ENCODE data around the gene NDUFB8. TPM values are rescaled to one million over a fixed set of nuclear protein-coding genes. Genes with fewer than 3 reads are reported as not detected.

The NDUFB8 gene
- total RNA-seq, 1 experiment from 2014 or later, result 297 TPM

GRCh38 chr10:100515612-100516011 lies 14.1 kb downstream of the NDUFB8 start:
- H3K4me1 ChIP-seq (ENCODE audit: insufficient read depth, low read length, poor library complexity, severe bottlenecking), result peaks cover 7% of the 10 kb centered on the region
- no peaks in the 10 kb centered on the region for H3K27me3 ChIP-seq (replicated peaks; ENCODE audit: insufficient read depth, low read depth, low read length, poor library complexity)
- H3K9me3 ChIP-seq (ENCODE audit: low read depth, low read length, poor library complexity, severe bottlenecking), result no peaks in the 10 kb centered on the region
- ChIA-PET CTCF (no interaction called here), POLR2A (ENCODE audit: low non-redundant PET) (no interaction called here)
- no peak for DNase-seq (ENCODE audit: low spot score)
- no peaks in the 10 kb centered on the region for H3K36me3 ChIP-seq (ENCODE audit: insufficient read depth, low read length, poor library complexity, severe bottlenecking)
- H3K27ac ChIP-seq (ENCODE audit: low read depth, low read length, poor library complexity, severe bottlenecking), result no peak overlapping the region
- BruUV-seq (replicated peaks), result no TSS peak
- H3K4me3 ChIP-seq (ENCODE audit: low read depth, low read length, poor library complexity, severe bottlenecking), result no peak overlapping the region
- TF ChIP-seq EZH2 (IDR thresholded peaks at IDR 0.05; ENCODE audit: borderline replicate concordance, low read depth, low read length, poor library complexity, severe bottlenecking), result no peak
- TF ChIP-seq CTCF (conservative IDR thresholded peaks at IDR 0.05; ENCODE audit: low read depth, low read length), result no peak
- intact Hi-C loops (cut with micrococcal nuclease; ENCODE audit: unreplicated experiment), result loop anchor here (5.0 kb wide), 1 partner anchor 668 kb away; no protein-coding TSS in a partner anchor

GRCh38 chr10:100510533-100511308 lies 18.9 kb downstream of the NDUFB8 start:
- intact Hi-C loops (cut with micrococcal nuclease; ENCODE audit: unreplicated experiment), result no loop called here
- Histone ChIP-seq H3K27ac (ENCODE audit: low read depth, low read length, poor library complexity, severe bottlenecking) (no peak overlapping the region), H3K36me3 (ENCODE audit: insufficient read depth, low read length, poor library complexity, severe bottlenecking) (no peaks in the 10 kb centered on the region), H3K27me3 (replicated peaks; ENCODE audit: insufficient read depth, low read depth, low read length, poor library complexity) (no peaks in the 10 kb centered on the region), H3K4me1 (ENCODE audit: insufficient read depth, low read length, poor library complexity, severe bottlenecking) (no peaks in the 10 kb centered on the region), H3K4me3 (ENCODE audit: low read depth, low read length, poor library complexity, severe bottlenecking) (no peak overlapping the region), H3K9me3 (ENCODE audit: low read depth, low read length, poor library complexity, severe bottlenecking) (no peaks in the 10 kb centered on the region)
- POLR2A ChIA-PET (ENCODE audit: low non-redundant PET), result no interaction called here
- no TSS peak for BruUV-seq (replicated peaks)
- no peak for TF ChIP-seq CTCF (conservative IDR thresholded peaks at IDR 0.05; ENCODE audit: low read depth, low read length)
- TF ChIP-seq EZH2 (IDR thresholded peaks at IDR 0.05; ENCODE audit: borderline replicate concordance, low read depth, low read length, poor library complexity, severe bottlenecking), result no peak
- no peak for DNase-seq (ENCODE audit: low spot score)
- CTCF ChIA-PET, result interaction anchor here (0.5 to 2.4 kb wide), 2 partner anchors 8 to 166 kb away, joined by 5 to 19 read pairs; no protein-coding TSS in a partner anchor

GRCh38 chr10:100509241-100509840 lies 20.3 kb downstream of the NDUFB8 start:
- Histone ChIP-seq H3K27ac (ENCODE audit: low read depth, low read length, poor library complexity, severe bottlenecking) (no peak overlapping the region), H3K4me1 (ENCODE audit: insufficient read depth, low read length, poor library complexity, severe bottlenecking) (no peaks in the 10 kb centered on the region), H3K4me3 (ENCODE audit: low read depth, low read length, poor library complexity, severe bottlenecking) (no peak overlapping the region), H3K27me3 (replicated peaks; ENCODE audit: insufficient read depth, low read depth, low read length, poor library complexity) (no peaks in the 10 kb centered on the region), H3K36me3 (ENCODE audit: insufficient read depth, low read length, poor library complexity, severe bottlenecking) (no peaks in the 10 kb centered on the region), H3K9me3 (ENCODE audit: low read depth, low read length, poor library complexity, severe bottlenecking) (no peaks in the 10 kb centered on the region)
- no TSS peak for BruUV-seq (replicated peaks)
- ChIA-PET POLR2A (ENCODE audit: low non-redundant PET) (no interaction called here), CTCF (interaction anchor here (0.6 to 2.4 kb wide), 6 partner anchors 9 to 206 kb away, joined by 3 to 19 read pairs (median 5); no protein-coding TSS in a partner anchor)
- no peak for TF ChIP-seq EZH2 (IDR thresholded peaks at IDR 0.05; ENCODE audit: borderline replicate concordance, low read depth, low read length, poor library complexity, severe bottlenecking)
- TF ChIP-seq CTCF (conservative IDR thresholded peaks at IDR 0.05; ENCODE audit: low read depth, low read length), result no peak
- intact Hi-C loops (cut with micrococcal nuclease; ENCODE audit: unreplicated experiment), result loop anchor here (2.0 to 10.0 kb wide), 3 partner anchors 77 to 205 kb away; no protein-coding TSS in a partner anchor
- DNase-seq (ENCODE audit: low spot score), result no peak
